ENCODE measurements around the gene HNRNPUL1. TPM values are rescaled to one million over a fixed set of nuclear protein-coding genes. Genes with fewer than 3 reads are reported as not detected.

HNRNPUL1 gene
- total and polyA plus RNA-seq, 11 donors: 64.2 to 138 (median 114) TPM

DNA sequence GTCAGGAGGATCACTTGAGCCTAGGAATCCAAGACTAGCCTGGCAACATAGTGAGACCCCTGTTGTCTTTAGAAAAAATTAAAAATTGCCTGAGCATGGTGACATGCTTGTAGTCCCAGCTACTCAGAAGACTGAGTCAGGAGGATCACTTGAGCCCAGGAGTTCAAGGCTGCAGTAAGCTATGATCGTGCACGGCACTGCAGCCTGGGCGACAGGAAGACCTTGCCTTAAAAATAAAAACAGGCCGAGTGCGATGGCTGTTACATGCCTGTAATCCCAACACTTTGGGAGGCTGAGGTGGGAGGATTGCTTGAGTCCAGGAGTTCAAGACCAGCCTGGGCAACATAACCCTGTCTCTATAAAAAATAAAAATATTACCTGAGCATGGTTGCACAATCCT is 5.4 kb downstream of the HNRNPUL1 start:
- no peak overlapping the region for H3K4me3 ChIP-seq
- intact Hi-C loops (cut with DNase I): loop anchor here in 3 of 10 donors (5.0 to 10.0 kb wide), 2 partner anchors 38 to 605 kb away; no protein-coding TSS in a partner anchor
- DNase-seq (no peak), ATAC-seq (no peak)
- 89 to 97% (median 93%) methylated on average over 5 of the region's 5 CpGs for WGBS, 4 donors
- no peaks in the 10 kb centered on the region for H3K27me3 ChIP-seq
- H3K4me1 ChIP-seq: peaks cover 3 to 29% (median 24%) of the 10 kb centered on the region in 12 donors
- peaks cover 3 to 77% (median 70%) of the 10 kb centered on the region in 9 donors for H3K36me3 ChIP-seq
- TF ChIP-seq, protein P1, sequence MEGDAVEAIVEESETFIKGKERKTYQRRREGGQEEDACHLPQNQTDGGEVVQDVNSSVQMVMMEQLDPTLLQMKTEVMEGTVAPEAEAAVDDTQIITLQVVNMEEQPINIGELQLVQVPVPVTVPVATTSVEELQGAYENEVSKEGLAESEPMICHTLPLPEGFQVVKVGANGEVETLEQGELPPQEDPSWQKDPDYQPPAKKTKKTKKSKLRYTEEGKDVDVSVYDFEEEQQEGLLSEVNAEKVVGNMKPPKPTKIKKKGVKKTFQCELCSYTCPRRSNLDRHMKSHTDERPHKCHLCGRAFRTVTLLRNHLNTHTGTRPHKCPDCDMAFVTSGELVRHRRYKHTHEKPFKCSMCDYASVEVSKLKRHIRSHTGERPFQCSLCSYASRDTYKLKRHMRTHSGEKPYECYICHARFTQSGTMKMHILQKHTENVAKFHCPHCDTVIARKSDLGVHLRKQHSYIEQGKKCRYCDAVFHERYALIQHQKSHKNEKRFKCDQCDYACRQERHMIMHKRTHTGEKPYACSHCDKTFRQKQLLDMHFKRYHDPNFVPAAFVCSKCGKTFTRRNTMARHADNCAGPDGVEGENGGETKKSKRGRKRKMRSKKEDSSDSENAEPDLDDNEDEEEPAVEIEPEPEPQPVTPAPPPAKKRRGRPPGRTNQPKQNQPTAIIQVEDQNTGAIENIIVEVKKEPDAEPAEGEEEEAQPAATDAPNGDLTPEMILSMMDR (IDR thresholded peaks at IDR 0.05): no peak
- H3K27ac ChIP-seq: no peak overlapping the region
- no peaks in the 10 kb centered on the region for H3K9me3 ChIP-seq

DNA sequence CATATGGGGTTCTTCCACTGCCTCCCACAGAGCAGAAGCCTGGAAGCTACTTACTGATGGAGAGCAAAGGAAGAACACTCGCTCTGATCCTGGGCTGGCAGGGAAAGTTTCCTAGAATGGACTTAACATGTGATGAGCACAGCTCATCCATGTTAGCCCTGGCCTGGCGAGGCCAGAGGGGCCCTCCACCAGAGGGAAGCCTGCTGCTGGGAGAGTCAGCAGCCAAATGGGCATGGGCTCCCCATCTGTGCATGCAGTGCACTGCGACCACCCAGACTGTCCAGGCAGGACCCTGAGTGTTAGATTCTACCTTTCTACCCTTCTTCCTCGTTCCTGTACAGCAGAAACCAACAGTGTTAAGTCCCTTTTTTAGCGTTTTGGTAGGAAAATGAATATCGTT is 8.9 kb downstream of the HNRNPUL1 start:
- peaks cover 0 to 1% (median 0%) of the 10 kb centered on the region in 12 donors for H3K4me1 ChIP-seq
- WGBS, 4 donors: 78 to 88% (median 86%) methylated on average over 6 of the region's 6 CpGs
- H3K4me3 ChIP-seq: no peak overlapping the region
- no peak for TF ChIP-seq POLR2A (IDR thresholded peaks at IDR 0.05)
- TF ChIP-seq, protein P1 (IDR thresholded peaks at IDR 0.05): no peak
- H3K27me3 ChIP-seq: no peaks in the 10 kb centered on the region
- no peak overlapping the region for H3K27ac ChIP-seq
- no peak for ATAC-seq
- peaks cover 6 to 100% (median 100%) of the 10 kb centered on the region in 9 donors for H3K36me3 ChIP-seq
- no peaks in the 10 kb centered on the region for H3K9me3 ChIP-seq
- no peak for DNase-seq
- intact Hi-C loops (cut with DNase I): no loop called here

DNA sequence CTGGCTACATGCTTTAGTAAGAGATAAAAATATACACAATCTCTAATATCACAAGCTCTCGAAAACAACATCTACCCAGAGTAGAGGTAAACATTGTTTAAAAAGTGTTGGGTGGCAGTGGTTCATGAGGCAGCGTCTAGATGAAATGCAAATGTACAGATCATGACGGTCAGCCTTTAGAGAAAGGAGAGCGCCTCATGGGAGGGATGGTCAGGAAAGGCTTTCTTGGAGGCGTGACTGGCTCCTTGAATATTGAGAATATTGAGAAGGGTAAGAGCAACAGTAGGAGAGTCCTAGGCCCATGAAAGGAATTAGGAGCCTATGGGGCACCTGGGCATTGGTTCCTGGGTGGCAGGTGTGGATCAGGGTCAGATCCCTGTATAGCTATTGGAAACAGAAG is 10.6 kb downstream of the HNRNPUL1 start:
- 91 to 94% (median 93%) methylated on average over 5 of the region's 5 CpGs for WGBS, 4 donors
- TF ChIP-seq, protein P1 (IDR thresholded peaks at IDR 0.05): no peak
- TF ChIP-seq POLR2A (IDR thresholded peaks at IDR 0.05): no peak
- Histone ChIP-seq H3K27me3 (no peaks in the 10 kb centered on the region), H3K27ac (no peak overlapping the region), H3K4me3 (no peak overlapping the region), H3K4me1 (no peaks in the 10 kb centered on the region), H3K36me3 (peaks cover 3 to 100% (median 100%) of the 10 kb centered on the region in 9 donors), H3K9me3 (no peaks in the 10 kb centered on the region)
- DNase-seq (no peak), ATAC-seq (no peak)
- intact Hi-C loops (cut with DNase I): no loop called here

DNA sequence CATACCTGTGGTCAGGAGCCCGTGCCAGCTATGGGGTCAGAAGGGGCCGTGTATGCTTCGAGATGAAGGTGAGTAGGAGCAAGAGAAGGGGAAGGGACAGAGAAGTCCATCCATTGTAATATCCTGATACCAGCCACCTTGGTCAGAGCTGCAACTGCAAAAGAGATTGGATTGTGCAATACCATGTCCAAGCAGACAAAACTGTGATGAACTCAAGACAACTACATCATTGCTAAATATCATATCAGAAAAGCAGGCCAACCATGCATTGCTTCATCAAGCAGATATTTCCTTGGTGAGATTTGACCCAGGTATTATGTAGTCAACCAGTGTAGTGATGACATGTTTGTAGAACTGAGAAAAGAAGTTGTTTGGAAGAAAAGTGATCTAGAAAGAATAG is 12.1 kb downstream of the HNRNPUL1 start:
- ATAC-seq (no peak), DNase-seq (no peak)
- Histone ChIP-seq H3K36me3 (peaks cover 3 to 100% (median 100%) of the 10 kb centered on the region in 9 donors), H3K27ac (no peak overlapping the region), H3K9me3 (no peaks in the 10 kb centered on the region), H3K4me3 (no peak overlapping the region), H3K4me1 (no peaks in the 10 kb centered on the region), H3K27me3 (no peaks in the 10 kb centered on the region)
- no peak for TF ChIP-seq POLR2A (IDR thresholded peaks at IDR 0.05)
- TF ChIP-seq, protein P1 (IDR thresholded peaks at IDR 0.05): no peak
- intact Hi-C loops (cut with DNase I): no loop called here
- 73 to 82% (median 75%) methylated on average over 3 of the region's 3 CpGs for WGBS, 4 donors
